Endodermal cell (in vitro differentiated cells): ENCODE measurements around the gene CACNG6. TPM values are rescaled to one million over a fixed set of nuclear protein-coding genes. Genes with fewer than 3 reads are reported as not detected.
"Not testable (repeated sequence)": the region's sequence is repeated elsewhere in the genome, so short reads cannot be mapped to it uniquely, and the experiment has no call there.

Experiments
- DNase-seq: peaks from one replicate; pipeline ENCODE4 v3.0.0-alpha.2; 2017
- H3K27ac ChIP-seq: 2 replicates; pipeline ENCODE4 v1.5.1; 2013; ENCODE audit warnings: mild to moderate bottlenecking, low read depth, low read length, moderate library complexity
- H3K27me3 ChIP-seq: 2 replicates; pipeline ENCODE4 v1.6.1; 2013; ENCODE audit warnings: mild to moderate bottlenecking, low read length, moderate library complexity; ENCODE audit not compliant: insufficient read depth, control insufficient read depth, poor library complexity, severe bottlenecking
- H3K36me3 ChIP-seq: 2 replicates; pipeline ENCODE4 v1.7.0; 2013; ENCODE audit warnings: mild to moderate bottlenecking, low read length, moderate library complexity; ENCODE audit not compliant: control insufficient read depth, insufficient read depth
- H3K4me1 ChIP-seq: one replicate; pipeline ENCODE4 v1.7.0; 2013; ENCODE audit warnings: low read length; ENCODE audit not compliant: control insufficient read depth, insufficient read depth
- H3K4me3 ChIP-seq: 2 replicates; pipeline ENCODE4 v1.5.1; 2013; ENCODE audit warnings: mild to moderate bottlenecking, low read length, moderate library complexity
- H3K9ac ChIP-seq: 2 replicates; pipeline ENCODE4 v1.6.1; 2013; ENCODE audit warnings: mild to moderate bottlenecking, low read length, moderate library complexity; ENCODE audit not compliant: poor library complexity, severe bottlenecking; ENCODE audit errors: extremely low read depth
- H3K9me3 ChIP-seq: 2 replicates; pipeline ENCODE4 v1.6.1; 2013; ENCODE audit warnings: mild to moderate bottlenecking, low read length, moderate library complexity; ENCODE audit not compliant: control insufficient read depth
- H3K27ac Mint-ChIP-seq: 2 replicates; pipeline ENCODE4 v1.8.0; 2020; ENCODE audit warnings: mixed read lengths
- H3K27me3 Mint-ChIP-seq: 2 replicates; pipeline ENCODE4 v1.8.0; 2021; ENCODE audit warnings: mild to moderate bottlenecking, mixed read lengths; ENCODE audit not compliant: insufficient read depth
- H3K36me3 Mint-ChIP-seq: 2 replicates; pipeline ENCODE4 v1.8.0; 2020; ENCODE audit warnings: low read depth, mixed read lengths
- H3K4me1 Mint-ChIP-seq: 2 replicates; pipeline ENCODE4 v1.8.0; 2020; ENCODE audit warnings: mixed read lengths
- H3K4me3 Mint-ChIP-seq: 2 replicates; pipeline ENCODE4 v1.8.0; 2020; ENCODE audit warnings: mild to moderate bottlenecking, moderate library complexity, mixed read lengths
- H3K9me3 Mint-ChIP-seq: 2 replicates; pipeline ENCODE4 v1.8.0; 2020; ENCODE audit warnings: mild to moderate bottlenecking, mixed read lengths
- WGBS, 2 experiments: methylation state at CpG; one replicate each; pipeline versions ENCODE4 v1.1.5 to v1.1.7; 2013; ENCODE audit warnings: missing lambda C conversion rate in 2 of 2, mixed read lengths in 1 of 2; ENCODE audit not compliant: insufficient coverage in 1 of 2, insufficient read length in 1 of 2; 5-methylcytosine and 5-hydroxymethylcytosine counted together
- total RNA-seq, 2 donors: library from RNA; stranded (reverse); fragmentation: NEBNext Ultra II Directional in 1 of 2; extraction: Animal tissue kit (Norgen Biotek cat#: 25700) in 1 of 2; gene quantifications; 2 replicates in 1 of 2; 3 replicates in 1 of 2; pipeline ENCODE4 v1.2.1, GENCODE V29; 2021
- TF ChIP-seq, protein P1 (sequence below): fragments of 200-600 bp; sonication (generic); conservative IDR thresholded peaks from 2 replicates; pipeline ENCODE4 v1.5.0; 2021; ENCODE audit warnings: antibody characterized with exemption, mild to moderate bottlenecking

The CACNG6 gene
- total RNA-seq, 2 donors from 2014 or later: 0.92 to 1.8 TPM

DNA sequence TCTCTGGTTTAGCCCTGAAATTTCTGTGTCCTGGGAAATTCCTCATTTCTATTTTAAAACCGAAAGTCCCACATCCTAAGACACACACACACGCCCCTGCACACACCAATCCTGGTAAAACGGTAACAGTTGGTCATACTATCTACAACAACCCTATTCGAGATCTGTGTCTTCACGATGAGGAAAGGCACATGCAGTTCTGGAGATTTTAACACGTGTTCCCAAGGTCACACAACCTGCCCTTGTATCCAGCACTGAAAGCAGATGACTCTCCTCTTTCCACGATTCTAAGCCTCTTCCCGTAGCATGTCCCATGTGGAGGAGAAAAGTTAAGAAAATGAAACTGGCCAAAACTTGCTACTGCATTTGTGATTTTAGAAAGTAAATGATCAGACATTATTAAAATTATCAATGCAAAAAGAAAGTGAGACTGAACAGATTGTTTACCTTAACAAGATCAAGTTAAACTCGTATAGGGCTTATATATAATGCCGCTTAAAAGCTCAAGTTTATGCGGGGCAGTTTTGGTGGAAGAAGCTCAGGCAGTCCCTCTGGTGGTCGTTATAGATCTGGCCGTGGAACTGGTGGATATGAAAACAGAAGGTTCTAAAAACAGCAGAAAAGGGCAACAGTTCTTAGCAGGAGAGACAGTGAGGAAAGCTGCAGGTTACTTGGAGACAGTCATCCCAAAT is 39.6 kb downstream of the CACNG6 start:
- 68 to 74% methylated on average over 12 to 13 of the region's 13 CpGs for WGBS, 2 experiments
- Histone ChIP-seq H3K9ac (no peak overlapping the region), H3K27ac (no peak overlapping the region), H3K9me3 (no peaks in the 10 kb centered on the region), H3K4me3 (no peak overlapping the region), H3K27me3 (no peaks in the 10 kb centered on the region), H3K36me3 (no peaks in the 10 kb centered on the region), H3K4me1 (no peaks in the 10 kb centered on the region)
- no peak overlapping the region for H3K4me3 Mint-ChIP-seq
- no peaks in the 10 kb centered on the region for H3K36me3 Mint-ChIP-seq
- no peak overlapping the region for H3K27ac Mint-ChIP-seq
- H3K4me1 Mint-ChIP-seq: peaks cover 28% of the 10 kb centered on the region
- no peaks in the 10 kb centered on the region for H3K27me3 Mint-ChIP-seq
- DNase-seq: peak; percentile 59
- no peaks in the 10 kb centered on the region for H3K9me3 Mint-ChIP-seq
- TF ChIP-seq, protein P1, sequence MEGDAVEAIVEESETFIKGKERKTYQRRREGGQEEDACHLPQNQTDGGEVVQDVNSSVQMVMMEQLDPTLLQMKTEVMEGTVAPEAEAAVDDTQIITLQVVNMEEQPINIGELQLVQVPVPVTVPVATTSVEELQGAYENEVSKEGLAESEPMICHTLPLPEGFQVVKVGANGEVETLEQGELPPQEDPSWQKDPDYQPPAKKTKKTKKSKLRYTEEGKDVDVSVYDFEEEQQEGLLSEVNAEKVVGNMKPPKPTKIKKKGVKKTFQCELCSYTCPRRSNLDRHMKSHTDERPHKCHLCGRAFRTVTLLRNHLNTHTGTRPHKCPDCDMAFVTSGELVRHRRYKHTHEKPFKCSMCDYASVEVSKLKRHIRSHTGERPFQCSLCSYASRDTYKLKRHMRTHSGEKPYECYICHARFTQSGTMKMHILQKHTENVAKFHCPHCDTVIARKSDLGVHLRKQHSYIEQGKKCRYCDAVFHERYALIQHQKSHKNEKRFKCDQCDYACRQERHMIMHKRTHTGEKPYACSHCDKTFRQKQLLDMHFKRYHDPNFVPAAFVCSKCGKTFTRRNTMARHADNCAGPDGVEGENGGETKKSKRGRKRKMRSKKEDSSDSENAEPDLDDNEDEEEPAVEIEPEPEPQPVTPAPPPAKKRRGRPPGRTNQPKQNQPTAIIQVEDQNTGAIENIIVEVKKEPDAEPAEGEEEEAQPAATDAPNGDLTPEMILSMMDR: peak; percentile 76

- H3K9ac ChIP-seq: no peak overlapping the region
- no peaks in the 10 kb centered on the region for H3K27me3 ChIP-seq
- H3K36me3 ChIP-seq: no peaks in the 10 kb centered on the region
- no peak overlapping the region for H3K4me3 Mint-ChIP-seq
- peaks cover 19% of the 10 kb centered on the region for H3K4me1 Mint-ChIP-seq
- H3K27me3 Mint-ChIP-seq: no peaks in the 10 kb centered on the region
- DNase-seq: peak; percentile 81
- no peaks in the 10 kb centered on the region for H3K9me3 ChIP-seq
- no peaks in the 10 kb centered on the region for H3K36me3 Mint-ChIP-seq
- H3K27ac Mint-ChIP-seq: peak overlapping the region; percentile 90
- H3K27ac ChIP-seq: peak overlapping the region; percentile 44
- H3K4me3 ChIP-seq: no peak overlapping the region
- H3K4me1 ChIP-seq: no peaks in the 10 kb centered on the region
- TF ChIP-seq, protein P1: no peak
- 13 to 37% methylated on average over 2 to 4 of the region's 4 CpGs for WGBS, 2 experiments
- H3K9me3 Mint-ChIP-seq: no peaks in the 10 kb centered on the region
Observed at GRCh38 chr19:54035215-54036178, 44.1 kb downstream of the CACNG6 start.

DNA sequence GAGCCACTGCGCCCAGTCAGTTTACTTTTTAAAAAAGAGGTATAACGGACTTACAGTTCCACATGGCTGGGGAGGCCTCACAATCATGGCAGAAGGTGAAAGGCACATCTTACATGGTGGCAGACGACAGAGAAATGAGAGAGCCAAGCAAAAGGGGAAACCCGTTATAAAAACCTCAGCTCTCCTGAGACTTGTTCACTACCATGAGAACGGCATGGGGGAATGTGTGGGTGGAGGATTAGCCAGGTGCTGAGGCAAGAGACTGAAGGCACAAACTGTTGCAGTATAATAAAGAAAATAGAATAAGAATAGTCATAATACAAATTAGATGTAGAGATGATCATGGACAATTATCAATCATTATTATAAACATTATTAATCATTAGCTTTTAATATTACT is 45.1 kb downstream of the CACNG6 start:
- H3K27ac Mint-ChIP-seq, H3K4me3 ChIP-seq, H3K27me3 ChIP-seq, H3K4me3 Mint-ChIP-seq, H3K9me3 Mint-ChIP-seq, H3K9ac ChIP-seq, H3K27me3 Mint-ChIP-seq, H3K27ac ChIP-seq, H3K4me1 ChIP-seq, H3K36me3 Mint-ChIP-seq, H3K36me3 ChIP-seq, DNase-seq, H3K9me3 ChIP-seq: not testable (repeated sequence)
- peaks cover 16% of the 10 kb centered on the region for H3K4me1 Mint-ChIP-seq
- 87 to 94% methylated on average over 4 to 5 of the region's 5 CpGs for WGBS, 2 experiments
